Spleen (tissue), 7 donors: Measurements from ENCODE around the gene CEMP1.

Source experiments
- POLR2A ChIP-seq, 3 donors: fragments of 450-650 bp; IDR thresholded peaks; one replicate each; pipeline ENCODE4 v1.5.1; 2017; ENCODE audit warnings: antibody characterized with exemption in 3 of 3, mild to moderate bottlenecking in 1 of 3
- POLR2AphosphoS5 ChIP-seq, 3 donors: sonication (generic); formaldehyde crosslinking; IDR thresholded peaks; one replicate each; pipeline ENCODE4 v1.5.1; 2017; ENCODE audit warnings: antibody characterized with exemption in 3 of 3
- TF ChIP-seq, protein P1 (sequence below), 11 experiments: fragments of 200-600 bp in 7 of 11; fragments of 450-650 bp in 4 of 11; sonication (generic) in 4 of 11; IDR thresholded peaks in 8 of 11; conservative IDR thresholded peaks in 3 of 11; 1 replicate in 7 of 11; 2 replicates in 4 of 11; pipeline versions ENCODE4 v1.4.0 to v1.8.0; 2016 to 2021; ENCODE audit warnings: antibody characterized with exemption in 11 of 11, inconsistent platforms in 4 of 11, mild to moderate bottlenecking in 1 of 11
- donor health status: DM: no; HTN: no; CAD: no; lungs with moderate emphysema.
- donor health status: DM: no; HTN: no; CAD: no.
- donor health status: DM: no; HTN: no; CAD: no.

DNA sequence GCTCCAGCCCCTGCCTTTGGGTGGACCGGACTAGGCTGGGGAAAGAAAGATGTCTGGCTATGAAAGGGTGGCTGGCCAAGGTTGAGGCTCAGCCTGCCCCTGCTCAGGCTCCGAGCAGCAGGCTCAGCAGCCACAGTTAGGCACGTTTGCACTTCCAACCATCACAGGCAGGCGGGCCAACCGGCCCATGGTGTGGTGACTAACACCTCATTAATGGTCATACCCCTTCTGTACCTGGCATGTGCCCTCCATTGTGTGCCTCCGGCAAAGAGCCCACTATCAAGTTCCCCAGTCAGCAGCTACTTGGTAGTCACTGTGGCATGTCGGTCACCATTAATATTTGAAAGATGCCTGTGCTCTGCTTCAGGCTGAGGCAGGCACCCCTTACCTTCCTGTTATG is 49.5 kb downstream of the CEMP1 start:
- TF ChIP-seq POLR2A (IDR thresholded peaks at IDR 0.05) (no peak), POLR2AphosphoS5 (IDR thresholded peaks at IDR 0.05) (no peak)
- TF ChIP-seq, protein P1, sequence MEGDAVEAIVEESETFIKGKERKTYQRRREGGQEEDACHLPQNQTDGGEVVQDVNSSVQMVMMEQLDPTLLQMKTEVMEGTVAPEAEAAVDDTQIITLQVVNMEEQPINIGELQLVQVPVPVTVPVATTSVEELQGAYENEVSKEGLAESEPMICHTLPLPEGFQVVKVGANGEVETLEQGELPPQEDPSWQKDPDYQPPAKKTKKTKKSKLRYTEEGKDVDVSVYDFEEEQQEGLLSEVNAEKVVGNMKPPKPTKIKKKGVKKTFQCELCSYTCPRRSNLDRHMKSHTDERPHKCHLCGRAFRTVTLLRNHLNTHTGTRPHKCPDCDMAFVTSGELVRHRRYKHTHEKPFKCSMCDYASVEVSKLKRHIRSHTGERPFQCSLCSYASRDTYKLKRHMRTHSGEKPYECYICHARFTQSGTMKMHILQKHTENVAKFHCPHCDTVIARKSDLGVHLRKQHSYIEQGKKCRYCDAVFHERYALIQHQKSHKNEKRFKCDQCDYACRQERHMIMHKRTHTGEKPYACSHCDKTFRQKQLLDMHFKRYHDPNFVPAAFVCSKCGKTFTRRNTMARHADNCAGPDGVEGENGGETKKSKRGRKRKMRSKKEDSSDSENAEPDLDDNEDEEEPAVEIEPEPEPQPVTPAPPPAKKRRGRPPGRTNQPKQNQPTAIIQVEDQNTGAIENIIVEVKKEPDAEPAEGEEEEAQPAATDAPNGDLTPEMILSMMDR (IDR thresholded peaks at IDR 0.05 in 8 of 11, conservative IDR thresholded peaks at IDR 0.05 in 3 of 11), result no peak
